Osteocyte (in vitro differentiated cells): Measurements from ENCODE around the gene VWA3B. TPM values are rescaled to one million over a fixed set of nuclear protein-coding genes. Genes with fewer than 3 reads are reported as not detected.

ENCODE experiments used
- DNase-seq: peaks from one replicate; pipeline ENCODE4 v3.0.0; 2021; ENCODE audit warnings: mixed read lengths; ENCODE audit not compliant: unreplicated experiment; ENCODE audit errors: extremely low spot score
- H3K27ac Mint-ChIP-seq: one replicate; pipeline ENCODE4 v1.8.0; 2021; ENCODE audit warnings: mild to moderate bottlenecking, mixed read lengths; ENCODE audit not compliant: unreplicated experiment
- H3K27me3 Mint-ChIP-seq: one replicate; pipeline ENCODE4 v1.8.0; 2021; ENCODE audit warnings: mixed read lengths; ENCODE audit not compliant: unreplicated experiment
- H3K36me3 Mint-ChIP-seq: one replicate; pipeline ENCODE4 v1.8.0; 2021; ENCODE audit warnings: mixed read lengths; ENCODE audit not compliant: unreplicated experiment
- H3K4me1 Mint-ChIP-seq: one replicate; pipeline ENCODE4 v1.8.0; 2021; ENCODE audit warnings: mixed read lengths; ENCODE audit not compliant: unreplicated experiment
- H3K4me3 Mint-ChIP-seq: one replicate; pipeline ENCODE4 v1.8.0; 2021; ENCODE audit warnings: mild to moderate bottlenecking, moderate library complexity, mixed read lengths; ENCODE audit not compliant: unreplicated experiment
- H3K9me3 Mint-ChIP-seq: one replicate; pipeline ENCODE4 v1.8.0; 2021; ENCODE audit warnings: mixed read lengths; ENCODE audit not compliant: unreplicated experiment
- CTCF ChIP-seq: fragments of 200-600 bp; sonication (generic); IDR thresholded peaks from 2 replicates; pipeline ENCODE4 v1.5.0; 2021; ENCODE audit warnings: antibody characterized with exemption, mild to moderate bottlenecking, moderate library complexity
- total RNA-seq: library from RNA; stranded (reverse); gene quantifications from 2 replicates; pipeline ENCODE4 v1.2.1, GENCODE V29; 2021

VWA3B gene
- total RNA-seq, 1 donor from 2014 or later = not detected

GRCh38 chr2:98356729-98357128 lies 269.8 kb downstream of the VWA3B start:
- Mint-ChIP-seq H3K4me1 (no peaks in the 10 kb centered on the region), H3K36me3 (no peaks in the 10 kb centered on the region), H3K27ac (no peak overlapping the region), H3K4me3 (no peak overlapping the region), H3K9me3 (no peaks in the 10 kb centered on the region), H3K27me3 (peaks cover 16% of the 10 kb centered on the region)
- no peak for TF ChIP-seq CTCF
- DNase-seq = no peak

GRCh38 chr2:98357849-98358248 lies 270.9 kb downstream of the VWA3B start:
- H3K27ac Mint-ChIP-seq = no peak overlapping the region
- no peaks in the 10 kb centered on the region for H3K4me1 Mint-ChIP-seq
- TF ChIP-seq CTCF = no peak
- peaks cover 3% of the 10 kb centered on the region for H3K9me3 Mint-ChIP-seq
- peaks cover 12% of the 10 kb centered on the region for H3K27me3 Mint-ChIP-seq
- no peaks in the 10 kb centered on the region for H3K36me3 Mint-ChIP-seq
- no peak overlapping the region for H3K4me3 Mint-ChIP-seq
- no peak for DNase-seq

GRCh38 chr2:98359986-98360385 lies 273.0 kb downstream of the VWA3B start:
- H3K27me3 Mint-ChIP-seq = peaks cover 8% of the 10 kb centered on the region
- H3K4me1 Mint-ChIP-seq = no peaks in the 10 kb centered on the region
- TF ChIP-seq CTCF = no peak
- no peaks in the 10 kb centered on the region for H3K36me3 Mint-ChIP-seq
- peaks cover 3% of the 10 kb centered on the region for H3K9me3 Mint-ChIP-seq
- H3K27ac Mint-ChIP-seq = no peak overlapping the region
- no peak for DNase-seq
- no peak overlapping the region for H3K4me3 Mint-ChIP-seq

Other genes with a start within 250 kb of the VWA3B start
- 35.6 and 36.4 TPM in 2 replicates for gene TMEM131, start 91.2 kb upstream of the VWA3B start, total RNA-seq